Effector CD4-positive, alpha-beta T cell (primary cell): ENCODE results near the gene SNX25.

Experiments used
- DNase-seq: peaks from one replicate; pipeline ENCODE4 v3.0.0-alpha.2; 2020

SNX25 gene

DNA sequence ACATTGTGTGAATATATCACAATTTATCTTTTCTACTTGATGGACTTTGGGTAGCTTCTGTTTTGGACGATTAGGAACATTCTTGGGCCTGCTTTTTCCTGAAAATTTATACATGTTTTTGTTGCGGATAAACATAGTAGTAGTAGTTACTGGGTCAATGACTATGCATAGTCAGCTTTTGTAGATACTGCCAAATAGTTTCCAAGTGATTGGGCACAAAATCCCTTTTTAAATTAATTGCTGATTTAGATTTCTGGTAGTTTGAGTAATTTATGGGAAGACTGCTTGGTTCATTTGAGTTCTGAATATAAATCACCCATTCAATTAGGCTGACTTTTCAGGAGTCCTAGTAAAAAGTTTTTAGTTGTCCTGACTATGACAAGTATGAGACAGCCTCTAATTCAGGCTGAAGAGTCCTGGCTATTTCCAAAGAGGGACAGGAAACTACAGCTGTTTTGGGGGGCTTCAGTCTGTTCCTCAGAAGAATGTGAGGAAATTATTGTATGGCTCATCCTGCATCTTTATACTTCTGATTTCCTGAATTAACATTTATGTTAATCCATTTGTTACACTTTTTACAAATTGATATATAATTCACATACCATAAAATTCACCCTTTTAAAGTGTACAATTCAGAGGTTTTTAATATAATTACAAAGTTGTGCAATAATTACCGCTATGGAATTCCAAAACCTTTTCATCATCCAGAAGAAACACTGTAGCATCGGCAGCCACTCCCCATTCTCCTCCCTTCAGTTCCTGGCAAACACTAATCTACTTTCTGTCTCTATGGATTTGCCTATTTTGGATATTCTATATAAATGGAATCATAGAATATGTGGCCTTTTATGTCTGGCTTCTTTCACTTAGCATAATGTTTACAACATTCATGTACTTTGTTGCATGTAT, 172.1 kb downstream of the SNX25 start:
- DNase-seq = no peak

DNA sequence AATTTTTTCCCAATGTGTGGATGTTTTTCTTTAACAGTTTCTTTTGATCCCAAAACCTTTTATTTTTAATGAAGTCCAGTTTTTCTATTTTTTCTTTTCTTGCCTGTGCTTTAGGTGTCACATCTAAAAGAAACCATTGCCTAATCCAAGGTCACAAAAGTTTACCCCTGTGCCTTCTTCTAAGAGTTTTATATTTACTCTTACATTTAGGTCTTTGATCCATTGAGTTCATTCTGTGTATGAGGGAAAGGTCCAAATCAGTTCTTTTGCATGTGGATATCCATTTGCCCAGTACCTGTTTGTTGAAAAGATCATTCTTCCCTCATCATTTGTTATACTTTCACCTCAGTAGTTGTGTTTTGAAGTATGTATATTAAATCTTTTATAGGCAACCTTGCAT, 173.4 kb downstream of the SNX25 start:
- DNase-seq = no peak

DNA sequence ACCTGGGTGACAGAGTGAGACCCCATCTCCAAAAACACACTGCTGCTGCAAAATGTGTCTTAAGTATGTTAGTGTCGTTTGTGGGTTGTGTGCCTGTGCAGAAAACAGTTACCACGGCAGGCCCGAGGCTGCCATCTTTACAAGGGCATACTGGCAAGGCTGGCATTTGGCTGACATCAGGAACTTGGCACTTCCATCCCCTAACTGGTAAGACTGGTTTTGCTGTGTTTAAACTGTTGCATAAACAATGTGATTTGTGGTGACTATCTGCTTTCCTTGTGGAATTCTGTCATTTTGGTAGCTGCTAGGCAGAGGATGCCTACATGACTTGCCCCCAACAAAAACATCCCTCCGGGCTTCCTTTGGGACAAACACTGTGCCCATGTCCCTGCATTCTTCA, 174.1 kb downstream of the SNX25 start:
- no peak for DNase-seq

DNA sequence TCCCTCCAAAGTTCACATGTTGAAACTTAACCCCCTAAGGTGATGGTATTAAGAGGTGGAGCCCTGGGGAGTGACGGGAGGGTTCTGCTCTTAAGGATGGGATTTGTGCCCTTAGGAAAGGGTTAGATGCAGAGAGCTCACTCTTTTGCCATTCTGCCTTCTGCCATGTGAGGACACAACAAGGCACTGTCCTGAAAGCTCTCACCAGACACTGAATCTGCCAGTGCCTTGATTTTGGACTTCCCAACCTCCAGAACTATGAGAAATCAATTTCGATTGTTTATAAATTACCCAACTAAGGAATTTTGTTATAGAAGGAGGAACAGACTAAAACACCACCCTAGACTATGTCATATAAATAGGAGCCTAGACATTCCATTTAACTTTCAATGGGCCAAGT, 174.7 kb downstream of the SNX25 start:
- no peak for DNase-seq

DNA sequence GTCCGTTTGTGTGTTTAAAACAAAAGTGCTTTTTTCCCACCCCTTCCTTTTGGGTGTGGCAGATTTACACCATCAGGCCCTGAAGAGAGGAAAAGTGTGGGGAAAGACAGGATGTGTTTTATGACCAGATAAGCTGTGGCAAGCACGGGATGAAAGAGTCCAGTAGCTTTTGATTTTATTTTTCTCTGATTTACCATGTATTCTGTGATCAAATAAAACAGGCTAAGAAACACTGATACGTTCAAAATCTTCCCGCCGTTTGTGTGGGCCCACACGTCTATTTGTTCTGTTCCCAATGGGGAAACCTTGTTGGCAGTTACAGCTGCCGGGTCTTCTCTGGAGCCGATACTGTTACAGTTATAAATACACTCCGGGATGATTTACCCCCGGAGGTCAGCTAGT, 175.5 kb downstream of the SNX25 start:
- no peak for DNase-seq

DNA sequence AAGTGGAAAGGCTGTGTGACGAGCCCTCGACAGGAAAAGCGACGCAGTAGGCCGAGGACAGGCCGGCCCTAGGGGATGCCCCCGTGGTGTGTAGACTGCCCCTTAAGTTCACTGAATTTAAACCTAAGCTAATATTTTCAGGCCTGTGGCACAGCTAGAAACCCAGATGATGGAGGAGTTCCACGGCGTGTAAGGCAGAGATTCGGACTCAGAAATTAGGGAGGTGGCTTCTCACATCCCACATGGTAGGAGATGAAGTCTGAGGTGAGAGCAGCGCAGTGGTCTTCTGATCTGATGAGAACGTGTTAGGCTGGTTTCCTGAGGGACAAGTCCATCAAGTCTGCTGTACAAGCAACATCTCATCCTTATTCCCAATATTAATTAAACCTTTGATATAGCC, 178.6 kb downstream of the SNX25 start:
- DNase-seq = no peak

DNA sequence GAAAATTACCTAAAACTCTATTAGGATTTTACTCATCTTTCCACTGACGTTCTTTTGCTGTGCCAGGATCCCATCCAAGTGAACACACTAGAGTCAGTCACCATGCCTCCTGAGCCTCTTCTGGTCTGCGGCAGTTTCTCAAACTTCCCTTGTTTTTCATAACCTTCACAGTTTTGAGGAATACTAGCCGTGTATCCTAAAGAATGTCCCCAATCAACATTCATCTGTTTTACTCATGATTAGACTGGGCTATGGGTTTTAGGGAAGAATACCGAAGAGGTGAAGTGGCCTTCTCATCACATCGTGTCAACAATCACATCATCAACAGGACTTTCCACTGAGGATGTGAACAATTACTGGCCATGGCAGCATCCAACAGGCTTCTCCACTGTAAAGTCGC, 181.5 kb downstream of the SNX25 start:
- no peak for DNase-seq

DNA sequence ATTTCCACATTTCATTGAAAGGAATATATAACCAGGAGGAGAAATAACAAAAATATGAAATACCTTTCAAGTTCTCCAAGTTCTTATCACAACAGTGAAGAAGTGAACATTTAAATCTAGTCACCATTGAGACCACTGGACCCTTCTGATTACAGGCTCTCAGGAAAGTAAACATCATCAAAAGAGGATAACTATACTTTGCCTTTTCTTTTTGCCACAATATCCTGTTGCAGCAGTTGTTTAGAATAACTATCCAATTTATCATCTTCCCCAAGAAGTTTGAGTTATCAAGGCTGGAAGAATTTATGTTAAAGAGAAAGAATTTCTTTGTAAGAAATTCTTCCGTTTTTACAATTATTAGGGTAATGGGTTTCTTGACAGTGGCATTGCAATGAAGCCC, 182.8 kb downstream of the SNX25 start:
- no peak for DNase-seq

DNA sequence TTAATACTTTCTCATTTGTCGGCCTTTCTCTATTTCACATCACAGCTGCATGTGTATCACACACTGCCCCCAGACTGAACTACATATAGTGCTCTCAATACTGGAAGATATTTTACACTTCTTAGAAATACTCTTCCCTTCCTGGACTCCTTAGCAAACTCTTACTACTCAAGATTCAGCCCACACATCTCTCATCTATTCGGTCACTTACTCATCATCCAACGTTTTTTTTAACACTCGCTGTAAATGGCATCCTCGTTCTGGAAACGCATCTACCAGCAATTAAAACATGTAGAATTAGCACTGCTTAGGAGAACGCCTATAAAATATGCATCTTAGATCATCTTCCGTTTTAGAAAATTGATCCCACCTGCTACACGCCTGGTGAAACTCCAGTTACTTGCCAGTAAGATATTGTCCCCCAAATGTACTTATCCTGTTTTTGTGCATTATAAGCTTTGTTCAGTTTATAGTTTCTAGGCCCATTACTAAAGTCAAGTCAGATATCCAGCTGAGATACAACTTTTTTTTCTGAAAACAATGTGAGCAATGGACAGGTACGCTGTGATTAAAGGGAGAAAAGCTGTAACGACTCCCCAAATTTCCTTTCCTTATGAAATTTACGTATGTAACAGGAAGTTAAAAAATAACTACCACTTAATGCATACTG, 185.3 kb downstream of the SNX25 start:
- no peak for DNase-seq

DNA sequence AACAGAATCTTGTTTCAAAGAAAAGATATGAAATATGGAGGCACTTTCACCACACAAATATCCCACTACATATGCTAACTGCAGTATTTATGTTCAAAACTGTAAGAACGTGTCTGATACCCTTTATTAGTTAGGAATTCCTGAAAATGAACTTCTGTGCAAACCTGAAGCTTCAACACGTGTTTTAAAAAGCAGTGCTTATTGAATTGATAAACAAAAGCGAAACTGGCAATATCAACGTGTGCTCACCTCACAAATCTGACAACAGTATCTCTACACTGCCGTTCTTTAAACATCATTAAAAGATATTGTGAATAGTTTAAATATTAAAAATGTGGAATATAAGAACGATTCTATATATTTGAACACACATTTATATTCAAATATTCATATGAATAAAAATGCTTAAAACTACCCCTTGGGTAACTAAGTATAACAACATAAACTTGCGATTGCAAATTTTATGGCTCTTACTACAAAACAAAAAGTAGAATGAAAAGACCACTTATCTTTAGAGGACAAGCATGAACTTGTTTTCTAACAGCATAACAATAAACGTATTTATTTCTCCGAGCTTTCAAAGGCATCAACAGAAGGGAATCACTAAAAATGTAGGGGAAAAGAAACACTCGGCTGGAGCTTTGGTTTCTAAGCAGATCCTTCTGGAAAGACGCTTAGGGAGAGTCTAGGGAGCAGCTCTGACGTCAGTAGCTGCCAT, 186.0 kb downstream of the SNX25 start, which contains the start of gene LRP2BP:
Gene LRP2BP, minus strand, starts transcription at position 687 of the 718 bp plus-strand sequence. CDS start 17,738 bp downstream, outside the sequence.
- no peak for DNase-seq

DNA sequence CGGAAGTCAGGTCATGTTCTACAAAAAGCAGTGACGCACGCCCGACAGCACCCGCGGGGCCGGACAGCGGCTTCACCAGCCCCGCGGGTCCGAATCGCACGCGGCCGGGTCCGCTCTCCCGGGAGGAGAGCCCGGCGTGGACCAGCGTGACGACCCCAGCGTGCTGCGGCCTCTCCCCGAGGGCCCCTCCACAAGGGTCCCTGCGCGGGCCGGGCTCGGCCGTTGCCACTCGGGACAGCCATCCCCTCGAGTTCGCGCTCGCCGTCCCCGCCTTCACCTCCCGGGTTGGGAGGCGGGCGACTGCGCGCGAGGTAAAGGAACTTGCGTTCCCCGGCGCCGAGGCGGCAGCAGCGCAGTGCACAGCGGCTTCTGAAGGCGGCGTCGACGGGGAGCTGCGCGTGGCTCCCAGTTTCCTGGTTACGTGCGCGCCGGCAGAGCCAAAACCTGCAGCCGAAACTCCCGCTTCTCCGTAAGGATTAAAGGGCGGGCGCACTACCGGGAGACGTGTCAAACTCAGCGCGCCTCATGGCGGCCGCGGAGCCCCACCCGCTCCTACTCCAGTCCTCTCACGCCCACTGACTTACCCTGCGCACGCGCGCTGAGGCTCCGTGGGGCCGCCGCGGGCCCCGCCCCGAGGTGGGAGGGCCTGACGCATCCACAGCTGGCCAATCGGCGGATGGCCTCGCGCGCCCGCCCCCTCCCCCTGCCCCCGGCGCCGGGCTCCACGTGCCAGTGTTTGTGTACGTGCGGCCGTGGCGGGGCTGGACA, 186.7 kb downstream of the SNX25 start:
- DNase-seq = peak; percentile 89

DNA sequence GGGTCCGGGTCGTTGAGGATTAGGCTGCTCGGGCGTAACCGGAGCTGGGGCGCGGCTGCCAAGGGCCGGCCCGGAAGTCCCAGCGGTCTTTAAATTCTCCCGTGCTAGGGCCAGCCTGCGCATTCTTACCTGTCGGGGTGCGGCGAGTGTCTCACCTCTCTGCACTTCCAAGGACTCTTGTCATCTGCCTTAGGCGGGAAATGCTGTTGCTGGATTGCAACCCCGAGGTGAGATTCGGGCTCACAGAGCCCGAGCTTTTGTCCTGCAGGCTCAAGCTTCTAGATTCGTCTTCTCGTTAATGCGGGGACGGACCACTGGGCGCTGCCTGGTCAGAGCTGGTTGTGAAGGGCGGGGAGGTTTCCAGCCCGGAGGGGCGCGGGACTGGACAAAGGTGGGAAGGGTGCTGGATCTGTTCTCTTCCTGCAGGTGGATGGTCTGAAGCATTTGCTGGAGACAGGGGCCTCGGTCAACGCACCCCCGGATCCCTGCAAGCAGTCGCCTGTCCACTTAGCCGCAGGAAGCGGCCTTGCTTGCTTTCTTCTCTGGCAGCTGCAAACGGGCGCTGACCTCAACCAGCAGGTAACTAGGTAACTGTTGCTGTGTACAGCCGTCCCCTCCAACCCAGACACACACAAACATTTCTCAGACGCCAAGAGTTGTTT, 187.5 kb downstream of the SNX25 start, which contains the start of gene ANKRD37:
Gene ANKRD37, plus strand, starts transcription at position 118 of the 662 bp plus-strand sequence. Its CDS starts 83 bp downstream, at position 201.
- no peak for DNase-seq

DNA sequence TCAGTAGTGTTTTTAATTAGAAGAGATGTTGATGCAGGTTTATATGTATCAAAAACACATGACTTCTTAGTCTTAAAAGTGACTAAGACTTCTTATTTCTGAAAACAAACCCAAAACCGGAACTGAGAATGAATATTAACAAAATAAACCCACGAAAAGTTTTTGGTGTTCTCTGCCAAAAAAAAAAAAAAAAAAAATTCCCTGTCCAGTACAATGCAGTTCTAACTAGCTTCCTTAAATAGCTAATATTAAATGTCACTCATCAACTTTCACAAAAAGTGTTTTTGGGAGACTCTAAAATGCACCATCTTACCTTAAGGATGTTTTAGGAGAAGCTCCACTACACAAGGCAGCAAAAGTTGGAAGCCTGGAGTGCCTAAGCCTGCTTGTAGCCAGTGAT, 189.2 kb downstream of the SNX25 start:
- DNase-seq = no peak

DNA sequence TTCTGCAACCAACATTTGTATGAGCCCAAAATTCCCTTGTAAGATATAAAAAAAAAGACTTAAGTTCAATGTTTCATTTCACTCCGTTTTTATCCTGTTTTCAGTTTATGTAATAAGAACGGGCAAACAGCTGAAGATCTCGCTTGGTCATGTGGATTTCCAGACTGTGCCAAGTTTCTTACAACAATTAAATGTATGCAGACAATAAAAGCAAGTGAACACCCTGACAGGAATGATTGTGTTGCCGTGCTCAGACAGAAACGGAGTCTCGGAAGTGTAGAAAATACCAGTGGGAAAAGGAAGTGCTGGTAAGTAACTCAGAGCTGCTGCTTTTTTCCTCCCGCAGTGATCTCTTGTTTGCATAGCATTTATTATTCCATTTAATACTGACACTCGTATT, 190.1 kb downstream of the SNX25 start:
- no peak for DNase-seq

DNA sequence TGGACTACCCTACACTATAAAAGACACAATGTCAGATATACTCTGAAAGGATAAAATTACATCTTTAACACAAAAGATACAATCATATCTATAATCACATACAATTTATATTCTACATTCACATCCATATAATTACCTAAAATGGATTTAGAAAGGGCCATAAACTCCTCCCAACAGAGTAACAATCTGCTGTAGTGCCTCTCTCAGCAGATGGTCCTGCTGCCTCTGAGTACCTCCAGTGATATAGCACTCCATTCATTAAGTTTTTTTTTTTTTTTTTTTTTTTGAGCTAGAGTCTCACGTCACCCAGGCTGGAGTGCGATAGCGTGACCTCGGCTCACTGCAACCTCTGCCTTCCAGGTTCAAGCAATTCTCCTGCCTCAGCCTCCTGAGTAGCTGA, 194.6 kb downstream of the SNX25 start:
- no peak for DNase-seq

DNA sequence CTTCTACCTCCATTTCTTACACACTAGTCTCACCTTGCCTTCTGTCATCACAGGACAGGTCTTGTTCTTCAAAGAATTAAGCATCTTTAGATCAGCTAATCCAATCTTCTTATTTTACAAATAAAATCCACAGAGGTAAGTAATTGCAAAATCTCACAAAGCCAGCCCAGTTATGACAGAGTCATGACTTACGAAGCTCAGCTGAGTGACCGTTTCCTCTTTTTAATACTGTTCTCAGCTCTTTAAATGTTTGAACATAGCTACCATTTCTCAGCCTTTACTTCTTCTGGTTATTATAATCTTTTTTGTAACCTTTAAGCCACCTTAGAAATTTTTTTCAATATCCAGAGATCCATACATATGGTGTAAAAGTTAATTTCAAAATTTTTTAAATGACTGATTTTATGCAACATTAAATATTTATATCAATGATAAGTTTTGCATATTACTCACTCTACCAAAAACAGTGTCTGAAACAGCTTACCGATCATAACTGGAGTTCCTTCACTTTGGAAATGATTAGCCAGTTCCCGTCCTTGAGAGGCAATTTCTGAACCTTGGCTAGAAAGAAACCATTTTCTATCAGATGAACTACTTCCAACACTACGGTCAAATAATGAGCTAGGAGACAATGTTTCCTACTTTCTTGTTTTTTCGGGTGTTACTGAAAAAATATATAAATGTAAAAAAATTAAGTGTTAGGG, 196.1 kb downstream of the SNX25 start:
- no peak for DNase-seq

DNA sequence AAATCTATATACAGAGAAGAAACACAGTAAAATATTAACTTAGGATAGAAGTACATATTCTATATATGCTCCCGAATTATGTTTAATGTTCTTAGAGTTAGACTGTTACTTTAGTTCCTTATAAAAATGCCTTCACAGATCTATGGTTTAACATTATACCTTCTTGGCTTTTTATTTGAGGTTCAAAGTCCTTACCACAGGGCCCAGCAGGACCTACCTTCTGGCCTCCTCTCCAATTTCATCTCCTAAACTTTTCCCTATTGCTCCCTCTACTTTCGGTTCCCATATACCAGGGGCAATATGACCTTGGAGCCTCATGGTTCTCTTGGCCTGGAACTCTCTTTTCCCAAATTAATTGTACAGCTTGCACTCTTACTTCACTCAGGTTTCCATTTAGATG, 199.0 kb downstream of the SNX25 start:
- DNase-seq = no peak

DNA sequence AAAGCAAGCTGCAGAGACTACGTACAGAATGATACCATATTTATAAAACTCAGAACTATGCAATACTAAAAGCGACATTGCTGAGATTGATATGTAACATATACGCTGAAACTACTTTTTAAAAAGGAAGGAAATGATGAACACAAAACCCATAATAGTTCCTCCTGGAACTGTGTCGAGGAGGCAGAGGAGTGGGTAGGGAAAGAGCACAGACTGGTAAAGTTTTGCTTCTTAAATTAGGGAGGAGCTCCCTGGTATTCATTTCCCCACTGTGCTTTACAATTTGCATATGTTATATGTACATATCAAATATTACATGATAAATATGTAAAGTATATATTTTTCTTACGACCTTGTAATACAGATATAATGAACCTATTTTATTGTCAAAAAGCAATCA, 202.5 kb downstream of the SNX25 start:
- DNase-seq = no peak

DNA sequence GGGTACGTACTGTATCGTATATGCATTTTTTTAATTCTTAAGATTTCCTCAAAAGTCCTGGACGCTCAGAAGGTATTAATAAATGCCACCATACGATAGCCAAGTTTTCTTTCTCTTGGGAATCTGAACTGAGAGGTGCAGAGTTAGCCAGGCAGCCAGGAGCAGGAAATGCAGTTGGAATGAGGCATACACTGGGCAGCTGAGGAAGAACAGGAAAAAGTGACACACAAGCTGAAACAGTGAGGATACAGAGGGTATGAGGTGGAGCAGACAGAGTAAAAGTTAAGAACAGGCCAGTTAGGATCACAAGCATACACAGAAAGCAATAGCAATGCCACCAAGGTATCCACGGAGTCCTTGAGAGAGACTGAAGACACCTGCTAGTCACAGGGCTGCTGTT, 203.0 kb downstream of the SNX25 start:
- DNase-seq = no peak
